Kidney tubule cell (primary cell): Measurements from ENCODE around the gene CYFIP2.

ENCODE experiments used
- DNase-seq: peaks from one replicate; pipeline ENCODE4 v3.0.0-alpha.2; 2018; ENCODE audit warnings: low spot score

CYFIP2 gene

GRCh38 chr5:157288405-157289163 is 22.7 kb downstream of the CYFIP2 start:
- DNase-seq, result no peak

- DNase-seq, result no peak
These were observed 23.4 kb downstream of the CYFIP2 start for GRCh38 chr5:157289164-157289819.

GRCh38 chr5:157290156-157290980 is 24.4 kb downstream of the CYFIP2 start:
- peak; percentile 90 for DNase-seq

- peak; percentile 99 for DNase-seq
These were observed 25.2 kb downstream of the CYFIP2 start for GRCh38 chr5:157290981-157291711.

GRCh38 chr5:157292599-157292998 is 26.7 kb downstream of the CYFIP2 start:
- no peak for DNase-seq

- no peak for DNase-seq
These were observed 28.6 kb downstream of the CYFIP2 start for GRCh38 chr5:157294407-157295091.

- no peak for DNase-seq
These were observed 29.3 kb downstream of the CYFIP2 start for GRCh38 chr5:157295247-157295646.

GRCh38 chr5:157300564-157300963 is 34.6 kb downstream of the CYFIP2 start:
- DNase-seq, result no peak

GRCh38 chr5:157301066-157301465 is 35.1 kb downstream of the CYFIP2 start:
- no peak for DNase-seq

GRCh38 chr5:157303023-157303422 is 37.1 kb downstream of the CYFIP2 start:
- no peak for DNase-seq

GRCh38 chr5:157303667-157304327 is 37.9 kb downstream of the CYFIP2 start:
- DNase-seq, result no peak

GRCh38 chr5:157306081-157306480 is 40.2 kb downstream of the CYFIP2 start:
- no peak for DNase-seq

GRCh38 chr5:157306692-157307471 is 41.0 kb downstream of the CYFIP2 start:
- DNase-seq, result no peak

GRCh38 chr5:157308836-157309465 is 43.0 kb downstream of the CYFIP2 start:
- DNase-seq, result no peak

- peak; percentile 9 for DNase-seq
These were observed 43.9 kb downstream of the CYFIP2 start for GRCh38 chr5:157309796-157310195.

GRCh38 chr5:157311595-157311994 is 45.7 kb downstream of the CYFIP2 start:
- DNase-seq, result no peak

GRCh38 chr5:157312492-157312891 is 46.6 kb downstream of the CYFIP2 start:
- peak; percentile 84 for DNase-seq

GRCh38 chr5:157322581-157322980 is 56.7 kb downstream of the CYFIP2 start:
- DNase-seq, result no peak

GRCh38 chr5:157323107-157323706 is 57.3 kb downstream of the CYFIP2 start:
- DNase-seq, result no peak
